ENCODE results near the gene CHST3.

GRCh38 chr10:72039377-72039776, 75.2 kb downstream of the CHST3 start:
- no peak for TF ChIP-seq CTCF (IDR thresholded peaks at IDR 0.05)
- TF ChIP-seq SIN3A (IDR thresholded peaks at IDR 0.05; ENCODE audit: borderline replicate concordance, insufficient read depth, low read depth, low read length), result no peak

Measured in Panc1 (cell line).